ENCODE measurements around the gene EDEM3. TPM values are rescaled to one million over a fixed set of nuclear protein-coding genes. Genes with fewer than 3 reads are reported as not detected.

The EDEM3 gene
- total RNA-seq, 3 donors from 2014 or later, result 42.3 to 44.5 (median 43.2) TPM

DNA sequence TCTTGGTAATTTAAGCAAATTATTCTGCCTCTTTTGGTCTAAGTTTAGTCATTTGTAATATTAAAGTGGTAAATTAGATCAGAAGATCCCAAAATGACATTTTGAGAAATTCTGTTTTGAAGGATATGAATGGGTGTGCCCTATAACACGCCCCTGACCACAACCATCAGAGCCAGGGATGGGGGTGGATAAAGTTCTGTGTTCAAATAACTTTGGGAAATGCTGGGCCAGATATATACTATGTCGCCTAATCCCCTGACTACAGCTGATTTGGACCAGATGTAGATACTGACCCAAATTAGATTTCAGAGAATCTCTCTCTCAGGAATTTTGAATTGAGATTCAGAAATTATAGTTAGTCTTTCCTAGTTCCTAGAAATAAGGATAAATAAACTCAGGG, 21.2 kb upstream of the EDEM3 start:
- Histone ChIP-seq H3K27ac (no peak overlapping the region), H3K36me3 (no peaks in the 10 kb centered on the region), H3K4me1 (no peaks in the 10 kb centered on the region), H3K4me3 (no peak overlapping the region), H3K27me3 (no peaks in the 10 kb centered on the region), H3K9me3 (no peaks in the 10 kb centered on the region)
- no peak for DNase-seq (ENCODE audit: low spot score in 2 of 2)
- TF ChIP-seq CTCF (IDR thresholded peaks at IDR 0.05), result no peak
- no peak for TF ChIP-seq POLR2AphosphoS5 (IDR thresholded peaks at IDR 0.05)
- no peak for TF ChIP-seq POLR2A (IDR thresholded peaks at IDR 0.05)
- intact Hi-C loops (cut with DNase I; ENCODE audit: low total_unique reads), result no loop called here

- intact Hi-C loops (cut with DNase I; ENCODE audit: low total_unique reads), result no loop called here
- no peaks in the 10 kb centered on the region for H3K9me3 ChIP-seq
- no peaks in the 10 kb centered on the region for H3K36me3 ChIP-seq
- no peak for DNase-seq (ENCODE audit: low spot score in 2 of 2)
- no peak overlapping the region for H3K4me3 ChIP-seq
- no peaks in the 10 kb centered on the region for H3K27me3 ChIP-seq
- no peaks in the 10 kb centered on the region for H3K4me1 ChIP-seq
- H3K27ac ChIP-seq, result no peak overlapping the region
- no peak for TF ChIP-seq POLR2AphosphoS5 (IDR thresholded peaks at IDR 0.05)
- TF ChIP-seq CTCF (IDR thresholded peaks at IDR 0.05), result no peak
- no peak for TF ChIP-seq POLR2A (IDR thresholded peaks at IDR 0.05)
Measured at GRCh38 chr1:184775329-184775728, 20.7 kb upstream of the EDEM3 start.

DNA sequence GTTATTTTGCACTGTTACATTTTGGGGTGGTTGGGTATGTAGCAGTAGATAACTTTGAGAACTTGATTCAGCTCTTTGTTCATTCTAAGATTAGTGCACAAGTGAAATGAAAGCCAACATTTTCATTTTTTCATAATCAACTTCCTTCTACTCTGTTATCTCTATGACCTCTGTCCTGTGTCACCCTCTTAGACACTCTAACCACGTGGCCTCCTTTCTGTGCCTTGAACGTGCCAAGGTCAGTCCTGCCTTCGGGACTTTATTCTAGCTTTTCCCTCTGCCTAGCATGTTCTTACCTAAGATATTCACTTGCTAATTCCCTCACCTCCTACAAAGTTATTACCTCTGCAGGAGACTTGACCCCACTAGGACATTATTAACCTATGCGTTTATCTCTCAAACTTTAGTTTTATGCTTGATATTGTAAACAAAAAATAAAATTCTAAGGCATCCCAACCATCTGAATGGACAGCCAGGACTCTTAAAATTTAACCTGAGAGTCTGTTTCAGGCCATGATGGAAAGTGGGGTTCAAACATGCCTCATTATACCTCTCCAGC, 19.2 kb upstream of the EDEM3 start:
- no peaks in the 10 kb centered on the region for H3K36me3 ChIP-seq
- H3K4me1 ChIP-seq, result no peaks in the 10 kb centered on the region
- TF ChIP-seq CTCF (IDR thresholded peaks at IDR 0.05) (no peak), POLR2A (IDR thresholded peaks at IDR 0.05) (no peak), POLR2AphosphoS5 (IDR thresholded peaks at IDR 0.05) (no peak)
- no peak for DNase-seq (ENCODE audit: low spot score in 2 of 2)
- intact Hi-C loops (cut with DNase I; ENCODE audit: low total_unique reads), result no loop called here
- no peak overlapping the region for H3K4me3 ChIP-seq
- no peaks in the 10 kb centered on the region for H3K9me3 ChIP-seq
- H3K27me3 ChIP-seq, result no peaks in the 10 kb centered on the region
- no peak overlapping the region for H3K27ac ChIP-seq

- Histone ChIP-seq H3K27me3 (no peaks in the 10 kb centered on the region), H3K4me3 (no peak overlapping the region), H3K27ac (no peak overlapping the region), H3K4me1 (no peaks in the 10 kb centered on the region), H3K9me3 (no peaks in the 10 kb centered on the region), H3K36me3 (no peaks in the 10 kb centered on the region)
- no peak for DNase-seq (ENCODE audit: low spot score in 2 of 2)
- TF ChIP-seq POLR2AphosphoS5 (IDR thresholded peaks at IDR 0.05) (no peak), POLR2A (IDR thresholded peaks at IDR 0.05) (no peak), CTCF (IDR thresholded peaks at IDR 0.05) (no peak)
- intact Hi-C loops (cut with DNase I; ENCODE audit: low total_unique reads), result no loop called here
Measured at GRCh38 chr1:184771190-184771691, 16.6 kb upstream of the EDEM3 start.

GRCh38 chr1:184770181-184770979, 15.7 kb upstream of the EDEM3 start:
- Histone ChIP-seq H3K4me1 (no peaks in the 10 kb centered on the region), H3K4me3 (no peak overlapping the region), H3K36me3 (no peaks in the 10 kb centered on the region), H3K9me3 (no peaks in the 10 kb centered on the region), H3K27ac (no peak overlapping the region), H3K27me3 (no peaks in the 10 kb centered on the region)
- TF ChIP-seq POLR2AphosphoS5 (IDR thresholded peaks at IDR 0.05) (no peak), POLR2A (IDR thresholded peaks at IDR 0.05) (no peak), CTCF (IDR thresholded peaks at IDR 0.05) (no peak)
- DNase-seq (ENCODE audit: low spot score in 2 of 2), result no peak
- intact Hi-C loops (cut with DNase I; ENCODE audit: low total_unique reads), result no loop called here

Measured in breast epithelium (tissue), 4 donors.